Ammon's horn (tissue), 1 donor: Measurements from ENCODE around the gene OR12D2.
"Not testable (repeated sequence)": the region's sequence is repeated elsewhere in the genome, so short reads cannot be mapped to it uniquely, and the experiment has no call there.

Experiments used
- DNase-seq: peaks from one replicate; pipeline ENCODE4 v3.0.0-alpha.2; 2016; ENCODE audit warnings: low spot score

The OR12D2 gene

DNA sequence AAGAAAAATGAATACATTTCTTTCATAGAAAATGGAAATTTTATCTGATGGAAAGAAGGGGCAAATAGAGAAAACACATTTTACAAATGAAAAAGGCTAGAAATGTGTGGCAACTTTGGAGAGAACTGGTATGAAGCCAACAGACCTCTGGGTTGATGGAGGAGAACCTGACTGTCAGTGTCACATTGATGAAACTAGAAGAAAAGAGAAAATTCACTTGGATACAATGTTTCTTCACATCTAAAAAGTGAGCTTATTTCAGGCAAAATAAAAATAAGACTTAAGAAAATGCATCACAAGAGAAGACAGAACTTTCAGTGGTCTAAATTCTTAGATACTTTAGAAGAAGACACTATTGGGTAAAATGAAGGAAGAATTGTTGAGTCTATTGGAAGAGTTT lies at the start of gene OR12D2:
Gene OR12D2, plus strand, starts transcription at position 301 of the 400 bp plus-strand sequence. CDS start 1,069 bp downstream, outside the sequence.
- no peak for DNase-seq

DNA sequence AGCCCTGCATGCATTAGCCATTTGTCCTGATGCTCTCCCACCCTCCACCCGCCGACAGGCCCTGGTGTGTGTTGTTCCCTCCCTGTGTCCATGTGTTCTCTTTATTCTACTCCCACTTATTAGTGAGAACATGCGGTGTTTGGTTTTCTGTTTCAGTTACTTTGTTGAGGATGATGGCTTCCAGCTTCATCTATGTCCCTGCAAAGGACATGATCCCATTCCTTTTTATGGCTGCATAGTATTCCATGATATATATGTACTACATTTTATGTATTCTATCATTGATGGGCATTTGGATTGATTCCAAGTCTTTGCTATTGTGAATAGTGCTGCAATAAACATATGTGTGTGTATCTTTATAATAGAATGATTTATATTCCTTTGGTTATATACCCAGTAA lies 46.1 kb upstream of the OR12D2 start:
- not testable (repeated sequence) for DNase-seq

DNA sequence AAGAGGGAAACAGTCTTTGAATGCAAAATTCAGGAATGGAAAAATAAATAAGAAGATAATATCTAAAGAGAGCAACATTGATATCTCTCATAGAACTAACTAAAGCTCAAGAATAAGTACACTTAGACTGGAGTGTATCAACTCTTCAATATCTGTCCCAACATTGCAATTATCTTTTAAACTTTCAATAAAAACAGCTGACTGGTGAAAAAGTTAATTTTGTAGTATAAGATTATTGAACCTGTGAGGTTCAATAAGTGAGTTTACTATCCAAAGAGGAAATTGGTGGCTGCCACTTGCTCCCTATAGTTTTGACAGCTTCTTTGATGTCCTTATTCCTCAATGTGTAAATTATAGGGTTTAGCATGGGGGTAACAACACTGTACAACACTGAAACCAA lies 40.5 kb upstream of the OR12D2 start:
- DNase-seq, result no peak

- DNase-seq, result no peak
These were observed 39.8 kb upstream of the OR12D2 start for GRCh38 chr6:29355603-29356002.

DNA sequence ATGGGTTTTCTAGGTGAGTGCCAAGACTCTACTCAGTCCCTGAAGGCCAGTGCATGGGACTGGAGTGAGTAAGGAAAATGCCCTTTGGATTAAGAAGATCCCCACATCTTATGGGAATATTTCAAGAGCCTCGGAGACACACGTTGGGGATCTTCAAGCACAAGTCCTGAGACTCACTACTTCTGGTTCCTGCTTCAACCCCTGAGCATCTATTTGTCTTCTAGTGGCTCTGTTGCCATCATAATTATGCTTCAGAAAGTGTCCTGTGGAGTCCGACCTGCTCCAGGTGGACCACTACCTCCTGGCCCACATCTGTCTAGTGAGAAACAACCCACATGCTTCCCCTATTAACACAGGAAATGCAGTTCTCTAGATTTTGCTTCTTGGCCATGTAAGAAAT lies 26.7 kb upstream of the OR12D2 start, which contains the start of gene OR5V1:
Gene OR5V1, minus strand, starts transcription at position 101 of the 400 bp plus-strand sequence. CDS start 12,670 bp downstream, outside the sequence.
- DNase-seq, result no peak

GRCh38 chr6:29375191-29375590 lies 20.2 kb upstream of the OR12D2 start, which contains the start of gene OR12D3:
Gene OR12D3, minus strand, starts transcription at chr6:29375291. Its CDS starts 4 bp downstream, at chr6:29375287.
- no peak for DNase-seq

DNA sequence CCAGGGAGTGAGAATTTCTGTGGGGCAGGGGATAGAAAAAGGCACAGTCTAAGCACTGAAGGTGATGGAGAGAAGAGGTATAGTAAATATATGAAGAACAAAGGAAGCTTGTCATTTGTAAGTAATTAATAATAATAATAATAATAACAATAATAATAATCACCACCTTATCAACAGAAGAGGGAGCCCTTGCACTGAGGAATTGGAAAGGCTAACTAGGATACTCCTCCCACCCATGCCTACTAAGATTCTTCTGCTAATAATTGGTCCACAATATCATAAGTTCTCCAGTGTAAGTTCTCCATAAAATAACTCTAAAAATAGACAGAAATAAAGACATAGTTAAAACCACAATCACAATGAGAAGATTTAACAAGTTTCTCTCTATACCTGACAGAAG lies 19.4 kb upstream of the OR12D2 start:
- DNase-seq, result no peak

GRCh38 chr6:29388533-29388932 lies 6.9 kb upstream of the OR12D2 start:
- DNase-seq, result no peak

- no peak for DNase-seq
These were observed 4.1 kb downstream of the OR12D2 start for GRCh38 chr6:29399525-29399924.

GRCh38 chr6:29403801-29404200 lies 8.4 kb downstream of the OR12D2 start:
- DNase-seq, result no peak

GRCh38 chr6:29414588-29414987 lies 19.2 kb downstream of the OR12D2 start, which contains the start of gene OR12D1:
Gene OR12D1, plus strand, starts transcription at chr6:29414928.
- DNase-seq, result no peak

- no peak for DNase-seq
These were observed 24.1 kb downstream of the OR12D2 start for GRCh38 chr6:29419516-29419915.

DNA sequence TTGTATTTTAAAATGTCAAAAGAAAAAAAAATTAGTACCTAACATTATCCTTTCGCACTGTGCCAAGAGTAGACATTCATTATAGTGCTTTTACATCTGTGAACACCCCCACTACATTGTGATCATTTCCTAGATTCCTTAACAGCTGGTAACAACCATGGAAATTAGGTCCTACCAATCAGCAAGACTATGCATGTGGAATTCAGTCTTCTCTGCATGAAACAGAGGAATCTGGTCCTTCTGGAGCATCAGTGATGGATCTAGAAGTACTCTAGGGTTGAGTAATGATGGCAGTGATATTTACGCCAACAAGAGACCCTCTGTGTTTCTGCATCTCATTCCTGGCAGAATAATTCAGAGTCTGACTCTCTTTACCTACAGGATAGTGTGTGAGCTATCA lies 28.7 kb downstream of the OR12D2 start:
- no peak for DNase-seq

- no peak for DNase-seq
These were observed 29.1 kb downstream of the OR12D2 start for GRCh38 chr6:29424575-29424974.

GRCh38 chr6:29425075-29425474 lies 29.6 kb downstream of the OR12D2 start:
- no peak for DNase-seq

DNA sequence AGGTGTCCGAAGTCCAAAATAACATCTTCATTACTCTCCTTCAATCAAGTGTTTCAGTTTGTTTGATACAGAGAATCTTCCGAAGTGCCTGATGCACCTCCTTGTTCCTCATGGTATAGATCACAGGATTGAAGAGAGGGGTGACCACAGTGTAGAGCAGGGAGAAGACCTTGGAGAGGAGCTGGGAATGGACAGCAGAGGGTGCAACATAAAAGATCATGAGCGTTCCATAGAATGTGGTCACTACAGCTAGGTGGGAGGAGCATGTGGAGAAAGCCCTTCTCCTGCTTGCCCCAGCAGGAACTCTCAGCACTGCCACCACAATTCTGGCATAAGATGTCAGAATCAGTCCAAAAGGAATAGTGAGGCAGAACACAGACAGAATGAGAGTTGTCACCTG lies 31.2 kb downstream of the OR12D2 start:
- no peak for DNase-seq

GRCh38 chr6:29436730-29437129 lies 41.3 kb downstream of the OR12D2 start:
- DNase-seq, result not testable (repeated sequence)

DNA sequence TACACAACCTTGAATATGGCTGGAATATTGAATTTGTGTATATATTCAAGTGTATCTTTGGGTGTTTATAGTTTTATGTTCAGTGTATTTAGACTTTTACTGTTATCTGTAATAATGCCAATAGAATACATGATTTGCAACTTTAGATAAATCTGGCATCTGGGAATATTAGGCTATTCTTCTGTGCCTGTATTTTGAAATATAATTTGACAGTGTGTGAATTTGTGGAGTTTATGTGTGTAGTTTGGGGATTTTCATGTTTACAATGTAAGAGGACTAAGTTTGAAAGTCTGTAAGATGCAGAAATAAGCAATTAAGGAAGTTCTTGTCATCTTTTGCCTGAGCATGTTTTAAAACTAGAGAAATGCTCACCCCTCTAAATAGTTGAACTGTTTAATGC lies 43.6 kb downstream of the OR12D2 start, which contains the start of gene OR10C1:
Gene OR10C1, plus strand, starts transcription at position 301 of the 400 bp plus-strand sequence. CDS start 710 bp downstream, outside the sequence.
- DNase-seq, result no peak

GRCh38 chr6:29442719-29443118 lies 47.3 kb downstream of the OR12D2 start:
- no peak for DNase-seq

DNA sequence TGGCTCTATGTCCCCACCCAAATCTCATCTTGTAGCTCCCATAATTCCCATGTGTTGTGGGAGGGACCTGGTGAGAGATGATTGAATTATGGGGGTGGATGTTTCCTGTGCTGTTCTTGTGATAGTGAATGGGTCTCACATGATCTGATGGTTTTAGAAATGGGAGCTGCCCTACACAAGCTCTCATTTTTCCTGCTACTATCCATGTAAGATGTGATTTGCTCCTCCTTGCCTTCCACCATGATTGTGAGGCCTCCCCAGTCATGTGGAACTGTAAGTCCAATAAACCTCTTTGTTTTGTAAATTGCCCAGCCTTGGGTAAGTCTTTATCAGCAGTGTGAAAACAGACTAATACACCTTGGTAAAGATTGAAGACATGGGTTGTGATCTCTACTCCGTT lies 48.6 kb downstream of the OR12D2 start:
- DNase-seq, result not testable (repeated sequence)
